ENCODE data around the gene PTPRR. TPM values are rescaled to one million over a fixed set of nuclear protein-coding genes. Genes with fewer than 3 reads are reported as not detected.

PTPRR gene
- total and polyA plus RNA-seq, 2 donors (not counting 3 experiments of a cell fraction or from before 2014, with no cell fraction given) = 0.46 to 1.1 TPM

DNA sequence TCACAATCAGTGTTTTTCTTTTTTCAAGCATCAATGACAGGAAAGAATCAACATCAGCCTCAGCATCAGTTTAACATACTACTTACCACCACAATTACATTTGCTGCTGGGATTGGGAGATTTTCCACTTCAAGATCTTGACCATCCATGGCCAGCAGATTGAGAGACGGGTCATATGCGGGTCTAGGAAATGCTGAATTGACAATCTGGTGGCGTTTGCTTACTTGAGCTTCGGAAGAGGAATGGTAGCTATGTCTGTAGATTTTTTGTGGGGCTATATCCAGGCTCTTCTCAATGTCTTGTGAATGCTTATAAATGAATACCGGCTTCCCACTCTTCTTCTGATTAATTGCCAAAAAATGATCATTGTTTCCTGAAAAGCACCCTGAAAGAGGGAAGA, 27.9 kb downstream of the PTPRR start:
- BruUV-seq (replicated peaks) = no TSS peak

More for the DNA sequence above, 27.9 kb downstream of the PTPRR start:
- H3K4me2 ChIP-seq (ENCODE audit: insufficient read depth, low read length) = no peak overlapping the region
- no peaks in the 10 kb centered on the region for H3K9me1 ChIP-seq (replicated peaks; ENCODE audit: control insufficient read depth, extremely low read depth, insufficient read depth, low read length)
- TF ChIP-seq JUN (IDR thresholded peaks at IDR 0.05; ENCODE audit: borderline replicate concordance, insufficient read depth, insufficient read length, low read depth) (no peak), FOS (IDR thresholded peaks at IDR 0.05; ENCODE audit: borderline replicate concordance, insufficient read depth, low read length) (no peak), POLR2AphosphoS5 (IDR thresholded peaks at IDR 0.05; ENCODE audit: insufficient read depth, low read depth, low read length) (no peak), EZH2 (IDR thresholded peaks at IDR 0.05; ENCODE audit: borderline replicate concordance, low read depth, low read length, severe bottlenecking) (no peak), MYC (IDR thresholded peaks at IDR 0.05; ENCODE audit: low read depth, low read length) (no peak), GATA2 (IDR thresholded peaks at IDR 0.05; ENCODE audit: insufficient read depth, insufficient read length, low read depth, low read length) (no peak), POLR2A (IDR thresholded peaks at IDR 0.05; ENCODE audit: low read depth, low read length) (no peak)
- TF ChIP-seq, protein P1, sequence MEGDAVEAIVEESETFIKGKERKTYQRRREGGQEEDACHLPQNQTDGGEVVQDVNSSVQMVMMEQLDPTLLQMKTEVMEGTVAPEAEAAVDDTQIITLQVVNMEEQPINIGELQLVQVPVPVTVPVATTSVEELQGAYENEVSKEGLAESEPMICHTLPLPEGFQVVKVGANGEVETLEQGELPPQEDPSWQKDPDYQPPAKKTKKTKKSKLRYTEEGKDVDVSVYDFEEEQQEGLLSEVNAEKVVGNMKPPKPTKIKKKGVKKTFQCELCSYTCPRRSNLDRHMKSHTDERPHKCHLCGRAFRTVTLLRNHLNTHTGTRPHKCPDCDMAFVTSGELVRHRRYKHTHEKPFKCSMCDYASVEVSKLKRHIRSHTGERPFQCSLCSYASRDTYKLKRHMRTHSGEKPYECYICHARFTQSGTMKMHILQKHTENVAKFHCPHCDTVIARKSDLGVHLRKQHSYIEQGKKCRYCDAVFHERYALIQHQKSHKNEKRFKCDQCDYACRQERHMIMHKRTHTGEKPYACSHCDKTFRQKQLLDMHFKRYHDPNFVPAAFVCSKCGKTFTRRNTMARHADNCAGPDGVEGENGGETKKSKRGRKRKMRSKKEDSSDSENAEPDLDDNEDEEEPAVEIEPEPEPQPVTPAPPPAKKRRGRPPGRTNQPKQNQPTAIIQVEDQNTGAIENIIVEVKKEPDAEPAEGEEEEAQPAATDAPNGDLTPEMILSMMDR (IDR thresholded peaks at IDR 0.05; ENCODE audit: extremely low read depth in 1 of 2, insufficient read depth in 1 of 2, low read depth in 1 of 2, low read length in 2 of 2) = no peak
- TF ChIP-seq, protein P2, sequence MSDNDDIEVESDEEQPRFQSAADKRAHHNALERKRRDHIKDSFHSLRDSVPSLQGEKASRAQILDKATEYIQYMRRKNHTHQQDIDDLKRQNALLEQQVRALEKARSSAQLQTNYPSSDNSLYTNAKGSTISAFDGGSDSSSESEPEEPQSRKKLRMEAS (IDR thresholded peaks at IDR 0.05; ENCODE audit: insufficient read depth, insufficient read length) = no peak
- ChIA-PET CTCF (no interaction called here), POLR2A (no interaction called here)
- intact Hi-C loops (cut with micrococcal nuclease) = no loop called here
- no peaks in the 10 kb centered on the region for H3K36me3 ChIP-seq (ENCODE audit: control insufficient read depth in 2 of 2, extremely low read depth in 1 of 2, insufficient read depth in 2 of 2, low read length in 2 of 2)
- H3K4me1 ChIP-seq (ENCODE audit: control insufficient read depth, extremely low read depth, insufficient read depth, low read length) = no peaks in the 10 kb centered on the region
- no peaks in the 10 kb centered on the region for H4K20me1 ChIP-seq (replicated peaks; ENCODE audit: control insufficient read depth, extremely low read depth, insufficient read depth, low read length)
- DNase-seq (ENCODE audit: low read depth, low spot score) = no peak
- no peak overlapping the region for H3K4me3 ChIP-seq (replicated peaks in 1 of 3; ENCODE audit: insufficient read depth in 1 of 3, low read depth in 1 of 3, low read length in 3 of 3)
- no peak for FAIRE-seq
- no peak overlapping the region for H3K27ac ChIP-seq (ENCODE audit: insufficient read depth, low read depth, low read length)
- no peak overlapping the region for H3K9ac ChIP-seq (replicated peaks; ENCODE audit: extremely low read depth, insufficient read depth, low read length)
- peaks cover 0 to 3% of the 10 kb centered on the region in 2 experiments for H3K27me3 ChIP-seq (ENCODE audit: control insufficient read depth in 2 of 2, insufficient read depth in 2 of 2, low read length in 2 of 2)
- no peaks in the 10 kb centered on the region for H3K79me2 ChIP-seq (ENCODE audit: control insufficient read depth, insufficient read depth, low read length)
- no peaks in the 10 kb centered on the region for H3K9me3 ChIP-seq (replicated peaks; ENCODE audit: control insufficient read depth, insufficient read depth, low read length)
- dilution Hi-C loops (cut with MboI; ENCODE audit: extremely low pct_ligation_motif_present, low sequenced_read_pairs) = no loop called here
- H2AFZ ChIP-seq (ENCODE audit: low read depth, low read length) = no peak overlapping the region
